Psoas muscle (tissue), 8 donors: ENCODE data around the gene LRP3. TPM values are rescaled to one million over a fixed set of nuclear protein-coding genes. Genes with fewer than 3 reads are reported as not detected.
A peak's percentile ranks its signal among the peaks of the same experiment; 100 is the strongest.

Experiments used
- ATAC-seq, 4 donors: fragments of 200-7000 bp; cut with Tn5 transposase; one replicate each; pipeline ENCODE4 v1.9.1; 2020; ENCODE audit warnings: moderate library complexity in 3 of 4, mild to moderate bottlenecking in 2 of 4
- DNase-seq, 2 donors: peaks; one replicate each; pipeline ENCODE4 v3.0.0-alpha.2; 2020
- H3K27ac ChIP-seq: fragments of 200-600 bp; one replicate; pipeline ENCODE4 v1.8.0; 2022
- H3K27me3 ChIP-seq, 3 donors: fragments of 200-600 bp in 1 of 3; one replicate each; pipeline versions ENCODE4 v1.6.1 to v1.8.0; 2013 to 2022; ENCODE audit warnings: low read length in 2 of 3, mild to moderate bottlenecking in 2 of 3, moderate library complexity in 1 of 3; ENCODE audit not compliant: insufficient read depth in 3 of 3
- H3K36me3 ChIP-seq, 2 donors: fragments of 200-600 bp in 1 of 2; one replicate each; pipeline versions ENCODE4 v1.6.1 to v1.8.0; 2013 to 2022; ENCODE audit warnings: low read depth in 1 of 2, mild to moderate bottlenecking in 1 of 2, moderate library complexity in 1 of 2; ENCODE audit not compliant: insufficient read depth in 1 of 2
- H3K4me1 ChIP-seq: fragments of 200-600 bp; one replicate; pipeline ENCODE4 v1.8.0; 2022
- H3K4me3 ChIP-seq: fragments of 200-600 bp; one replicate; pipeline ENCODE4 v1.8.0; 2022; ENCODE audit warnings: mild to moderate bottlenecking
- H3K9me3 ChIP-seq: fragments of 200-600 bp; one replicate; pipeline ENCODE4 v1.8.0; 2022
- WGBS, 3 donors: extraction: QIAGEN DNeasy Blood & Tissue Kit; methylation state at CpG; one replicate each; pipeline versions ENCODE4 v1.1.6 to v1.1.7; 2013; 5-methylcytosine and 5-hydroxymethylcytosine counted together
- intact Hi-C, 2 donors: fragments of 100-400 bp; cut with DNase I; formaldehyde crosslinking; loops; one replicate each; pipeline versions ENCODE4 v1.11.0 to v1.14.2; 2022
- polyA plus RNA-seq, 3 donors: library from polyadenylated mRNA; stranded (reverse); fragments of 200-250 nt; gene quantifications; one replicate each; pipeline ENCODE4 v1.2.3, GENCODE V29; 2013
- total RNA-seq, 4 donors: library from RNA; stranded (reverse); fragmentation: NEBNext Ultra II Directional in 2 of 4; extraction: Animal tissue kit (Norgen Biotek cat#: 25700) in 2 of 4; gene quantifications; one replicate each; pipeline versions ENCODE4 v1.2.1 to v1.2.4, GENCODE V29; 2021 to 2023
- TF ChIP-seq, protein P1 (sequence below): fragments of 200-600 bp; IDR thresholded peaks from one replicate; pipeline ENCODE4 v1.8.0; 2022; ENCODE audit warnings: antibody characterized with exemption
- donor health status: healthy with polysubstance abuse.
- donor health status: DM: no; HTN: no; CAD: no; lungs with moderate emphysema.
- donor health status: Bipolar disorder and iron deficiency.
- donor health status: healthy.
- donor health status: DM: yes; HTN: yes; CAD: no.
- donor health status: DM: no; HTN: no; CAD: no.
- donor health status: DM: no; HTN: no; CAD: no.
- donor health status: DM: yes; HTN: yes; CAD: no.

The LRP3 gene
- total and polyA plus RNA-seq, 7 donors: 10.7 to 25.1 (median 18.8) TPM

DNA sequence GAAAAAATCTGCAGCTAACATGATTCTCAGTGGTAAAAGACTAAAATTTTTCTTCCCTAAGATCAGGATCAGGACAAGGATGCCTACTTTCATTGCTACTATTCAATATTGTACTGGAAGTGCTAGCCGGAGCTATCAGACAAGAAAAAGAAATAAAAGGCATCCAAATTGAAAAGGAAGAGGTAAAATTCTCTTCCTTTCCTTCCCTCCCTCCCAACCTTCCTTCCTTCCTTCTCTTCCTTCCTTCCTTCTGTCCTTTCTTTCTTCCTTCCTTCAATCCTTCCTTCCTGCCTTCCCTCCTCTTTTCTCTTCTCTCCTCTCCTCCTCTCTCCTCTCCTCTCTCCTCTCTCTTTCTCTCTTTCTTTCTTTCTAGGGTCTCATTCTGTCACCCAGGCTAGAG is 26.7 kb upstream of the LRP3 start:
- TF ChIP-seq, protein P1, sequence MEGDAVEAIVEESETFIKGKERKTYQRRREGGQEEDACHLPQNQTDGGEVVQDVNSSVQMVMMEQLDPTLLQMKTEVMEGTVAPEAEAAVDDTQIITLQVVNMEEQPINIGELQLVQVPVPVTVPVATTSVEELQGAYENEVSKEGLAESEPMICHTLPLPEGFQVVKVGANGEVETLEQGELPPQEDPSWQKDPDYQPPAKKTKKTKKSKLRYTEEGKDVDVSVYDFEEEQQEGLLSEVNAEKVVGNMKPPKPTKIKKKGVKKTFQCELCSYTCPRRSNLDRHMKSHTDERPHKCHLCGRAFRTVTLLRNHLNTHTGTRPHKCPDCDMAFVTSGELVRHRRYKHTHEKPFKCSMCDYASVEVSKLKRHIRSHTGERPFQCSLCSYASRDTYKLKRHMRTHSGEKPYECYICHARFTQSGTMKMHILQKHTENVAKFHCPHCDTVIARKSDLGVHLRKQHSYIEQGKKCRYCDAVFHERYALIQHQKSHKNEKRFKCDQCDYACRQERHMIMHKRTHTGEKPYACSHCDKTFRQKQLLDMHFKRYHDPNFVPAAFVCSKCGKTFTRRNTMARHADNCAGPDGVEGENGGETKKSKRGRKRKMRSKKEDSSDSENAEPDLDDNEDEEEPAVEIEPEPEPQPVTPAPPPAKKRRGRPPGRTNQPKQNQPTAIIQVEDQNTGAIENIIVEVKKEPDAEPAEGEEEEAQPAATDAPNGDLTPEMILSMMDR: no peak
- no peak overlapping the region for H3K27ac ChIP-seq
- no peaks in the 10 kb centered on the region for H3K4me1 ChIP-seq
- WGBS, 3 donors: 93 to 98% (median 94%) methylated on average over 1 of the region's 1 CpG
- peaks cover 5% of the 10 kb centered on the region for H3K9me3 ChIP-seq
- DNase-seq (no peak), ATAC-seq (no peak)
- intact Hi-C loops: no loop called here
- H3K27me3 ChIP-seq: no peaks in the 10 kb centered on the region
- no peaks in the 10 kb centered on the region for H3K36me3 ChIP-seq
- H3K4me3 ChIP-seq: no peak overlapping the region

DNA sequence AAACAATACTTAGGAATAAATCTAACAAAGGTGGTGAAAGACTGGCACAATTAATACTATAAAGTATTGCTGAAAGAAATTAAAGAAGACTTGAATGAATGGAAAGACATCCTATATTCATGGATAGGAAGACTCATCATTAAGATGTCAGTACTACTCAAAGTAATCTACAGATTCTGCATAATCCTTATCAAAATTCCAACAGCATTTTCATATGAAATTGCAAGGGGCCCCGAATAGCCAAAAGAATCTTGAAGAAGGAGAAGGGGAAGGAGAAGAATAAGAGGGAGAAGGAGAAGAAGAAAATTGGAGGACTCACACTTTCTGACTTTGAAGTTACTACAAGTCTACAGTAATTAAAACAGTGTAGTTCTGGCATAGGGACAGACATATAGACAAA is 25.6 kb upstream of the LRP3 start:
- intact Hi-C loops: no loop called here
- no peak for DNase-seq
- Histone ChIP-seq H3K4me3 (no peak overlapping the region), H3K27me3 (no peaks in the 10 kb centered on the region), H3K36me3 (no peaks in the 10 kb centered on the region), H3K27ac (no peak overlapping the region), H3K9me3 (peaks cover 5% of the 10 kb centered on the region), H3K4me1 (no peaks in the 10 kb centered on the region)
- no peak for ATAC-seq
- TF ChIP-seq, protein P1: no peak
- WGBS, 3 donors: 81 to 95% (median 95%) methylated on average over 1 of the region's 1 CpG

GRCh38 chr19:33171222-33171795 is 22.8 kb upstream of the LRP3 start:
- peaks cover 5% of the 10 kb centered on the region for H3K9me3 ChIP-seq
- intact Hi-C loops: no loop called here
- H3K27me3 ChIP-seq: no peaks in the 10 kb centered on the region
- peaks cover 12% of the 10 kb centered on the region for H3K4me1 ChIP-seq
- H3K27ac ChIP-seq: no peak overlapping the region
- ATAC-seq: no peak
- 79 to 100% (median 95%) methylated on average over 1 of the region's 1 CpG for WGBS, 3 donors
- TF ChIP-seq, protein P1: no peak
- no peak for DNase-seq
- H3K4me3 ChIP-seq: no peak overlapping the region
- no peaks in the 10 kb centered on the region for H3K36me3 ChIP-seq

DNA sequence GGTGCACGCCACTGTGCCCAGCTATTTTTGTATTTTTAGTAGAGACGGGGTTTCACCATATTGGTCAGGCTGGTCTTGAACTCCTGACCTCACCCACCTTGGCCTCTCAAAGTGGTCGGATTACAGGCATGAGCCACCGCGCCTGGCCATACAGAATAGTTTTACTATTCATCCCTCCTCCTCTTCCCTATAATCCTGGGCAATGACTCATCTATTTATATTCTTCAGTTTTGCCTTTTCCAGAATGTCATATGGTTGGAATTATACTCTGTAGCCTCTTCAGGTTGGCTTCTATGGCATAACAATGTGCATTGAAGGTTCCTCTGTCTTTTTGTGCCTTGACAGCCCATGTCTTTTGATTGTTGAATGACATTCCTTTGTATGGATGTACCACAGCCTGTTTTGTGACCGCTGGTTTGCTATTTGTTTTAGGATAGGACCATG is 22.2 kb upstream of the LRP3 start:
- Histone ChIP-seq H3K27me3 (no peaks in the 10 kb centered on the region), H3K4me3 (no peak overlapping the region), H3K4me1 (peaks cover 12% of the 10 kb centered on the region), H3K27ac (no peak overlapping the region), H3K9me3 (peaks cover 4% of the 10 kb centered on the region), H3K36me3 (no peaks in the 10 kb centered on the region)
- TF ChIP-seq, protein P1: no peak
- no peak for DNase-seq
- intact Hi-C loops: no loop called here
- 87 to 94% (median 88%) methylated on average over 6 of the region's 6 CpGs for WGBS, 3 donors
- ATAC-seq: no peak

- Histone ChIP-seq H3K4me1 (peaks cover 15% of the 10 kb centered on the region), H3K4me3 (no peak overlapping the region), H3K9me3 (no peaks in the 10 kb centered on the region), H3K27me3 (no peaks in the 10 kb centered on the region), H3K36me3 (no peaks in the 10 kb centered on the region), H3K27ac (no peak overlapping the region)
- ATAC-seq (no peak), DNase-seq (peak in 1 of 2 donors; percentile 32)
- 81 to 91% (median 83%) methylated on average over 5 of the region's 5 CpGs for WGBS, 3 donors
- TF ChIP-seq, protein P1: no peak
- intact Hi-C loops: no loop called here
Measured at GRCh38 chr19:33174186-33174585, 19.9 kb upstream of the LRP3 start.
